ENCODE measurements around the gene DNAH11.

Gene DNAH11

GRCh38 chr7:21550821-21551531, 8.1 kb downstream of the DNAH11 start:
- no peak for DNase-seq (ENCODE audit: low spot score)

GRCh38 chr7:21562385-21562784, 19.5 kb downstream of the DNAH11 start:
- DNase-seq (ENCODE audit: low spot score), result no peak

- no peak for DNase-seq (ENCODE audit: low spot score)
Measured at GRCh38 chr7:21565614-21566013, 22.8 kb downstream of the DNAH11 start.

GRCh38 chr7:21566094-21566493, 23.3 kb downstream of the DNAH11 start:
- no peak for DNase-seq (ENCODE audit: low spot score)

GRCh38 chr7:21568762-21569161, 25.9 kb downstream of the DNAH11 start:
- no peak for DNase-seq (ENCODE audit: low spot score)

- DNase-seq (ENCODE audit: low spot score), result no peak
Measured at GRCh38 chr7:21572331-21573313, 29.8 kb downstream of the DNAH11 start.

GRCh38 chr7:21579341-21580072, 36.7 kb downstream of the DNAH11 start:
- DNase-seq (ENCODE audit: low spot score), result no peak

GRCh38 chr7:21580073-21580521, 37.3 kb downstream of the DNAH11 start:
- no peak for DNase-seq (ENCODE audit: low spot score)

- DNase-seq (ENCODE audit: low spot score), result no peak
Measured at GRCh38 chr7:21585070-21585724, 42.4 kb downstream of the DNAH11 start.

- no peak for DNase-seq (ENCODE audit: low spot score)
Measured at GRCh38 chr7:21587139-21587784, 44.4 kb downstream of the DNAH11 start.

- DNase-seq (ENCODE audit: low spot score), result no peak
Measured at GRCh38 chr7:21596801-21597200, 54.0 kb downstream of the DNAH11 start.

GRCh38 chr7:21603462-21603861, 60.6 kb downstream of the DNAH11 start:
- no peak for DNase-seq (ENCODE audit: low spot score)

- DNase-seq (ENCODE audit: low spot score), result no peak
Measured at GRCh38 chr7:21603972-21604749, 61.3 kb downstream of the DNAH11 start.

- DNase-seq (ENCODE audit: low spot score), result no peak
Measured at GRCh38 chr7:21605008-21605585, 62.3 kb downstream of the DNAH11 start.

- DNase-seq (ENCODE audit: low spot score), result no peak
Measured at GRCh38 chr7:21608465-21608864, 65.6 kb downstream of the DNAH11 start.

- DNase-seq (ENCODE audit: low spot score), result no peak
Measured at GRCh38 chr7:21611129-21611528, 68.3 kb downstream of the DNAH11 start.

- DNase-seq (ENCODE audit: low spot score), result no peak
Measured at GRCh38 chr7:21616091-21616490, 73.3 kb downstream of the DNAH11 start.

GRCh38 chr7:21616796-21617436, 74.1 kb downstream of the DNAH11 start:
- no peak for DNase-seq (ENCODE audit: low spot score)

- no peak for DNase-seq (ENCODE audit: low spot score)
Measured at GRCh38 chr7:21617513-21617912, 74.7 kb downstream of the DNAH11 start.

All from left forelimb (tissue), 1 donor.